ENCODE results near the gene KCNJ10.

DNA sequence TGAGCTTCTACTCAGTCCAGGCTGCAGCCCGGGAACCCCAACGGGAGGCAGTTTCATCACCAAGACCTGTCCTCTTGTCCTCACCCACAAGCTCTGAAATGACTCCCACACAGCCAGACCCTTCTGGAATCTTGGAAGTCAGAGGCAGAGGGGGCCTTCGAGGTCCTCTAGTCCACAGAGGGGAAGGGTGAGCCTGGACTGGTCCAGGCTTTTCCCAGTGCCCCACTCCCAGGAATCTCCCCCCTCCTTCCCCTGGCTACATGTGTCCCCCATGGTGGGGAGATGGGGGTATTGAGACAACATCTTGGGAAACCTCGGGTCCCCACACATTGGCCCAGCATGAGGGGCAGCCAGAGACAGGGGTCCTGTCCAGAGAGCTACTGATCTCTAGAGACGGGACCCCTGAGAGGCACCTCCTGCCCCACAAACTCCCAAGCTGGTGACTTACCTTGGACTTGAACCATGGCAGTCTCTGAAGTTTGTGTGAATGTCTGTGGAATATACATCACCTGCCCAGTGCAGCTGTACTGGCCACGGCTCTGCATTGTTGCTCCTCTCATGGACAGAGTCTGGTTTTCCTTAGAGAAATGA is 96.5 kb downstream of the KCNJ10 start:
- TF ChIP-seq CTCF (IDR thresholded peaks at IDR 0.05) (no peak), POLR2A (IDR thresholded peaks at IDR 0.05) (no peak)
